NCI-H345 treated with DMSO at 0.1 percent for 48 hours (cell line): ENCODE results near the gene PM20D2.

ENCODE experiments used
- DNase-seq: peaks from one replicate; lab custom pipeline; 2025; ENCODE audit not compliant: unreplicated experiment; lab: John Stamatoyannopoulos, UW

Gene PM20D2

GRCh38 chr6:89199579-89199978, 53.7 kb downstream of the PM20D2 start:
- no peak for DNase-seq

- no peak for DNase-seq
Observed at GRCh38 chr6:89200706-89201215, 54.9 kb downstream of the PM20D2 start.

GRCh38 chr6:89204096-89204495, 58.2 kb downstream of the PM20D2 start:
- no peak for DNase-seq

GRCh38 chr6:89205819-89206218, 60.0 kb downstream of the PM20D2 start:
- no peak for DNase-seq

- DNase-seq, result no peak
Observed at GRCh38 chr6:89208551-89208950, 62.7 kb downstream of the PM20D2 start.

GRCh38 chr6:89209457-89209856, 63.6 kb downstream of the PM20D2 start:
- DNase-seq, result no peak

- DNase-seq, result no peak
Observed at GRCh38 chr6:89212472-89212871, 66.6 kb downstream of the PM20D2 start.

GRCh38 chr6:89214197-89214596, 68.3 kb downstream of the PM20D2 start:
- no peak for DNase-seq
